Skeletal muscle satellite cell (primary cell): ENCODE measurements around the gene PPP1R12B.
"Not testable (repeated sequence)": the region's sequence is repeated elsewhere in the genome, so short reads cannot be mapped to it uniquely, and the experiment has no call there.

Source experiments
- H3K27me3 ChIP-seq: 2 replicates; pipeline ENCODE4 v1.7.0; 2013; ENCODE audit warnings: low read length; ENCODE audit not compliant: control insufficient read depth, insufficient read depth
- H3K36me3 ChIP-seq: 2 replicates; pipeline ENCODE4 v1.7.0; 2013; ENCODE audit warnings: mild to moderate bottlenecking, control low read depth, low read length; ENCODE audit not compliant: insufficient read depth
- H3K4me1 ChIP-seq: 2 replicates; pipeline ENCODE4 v1.7.0; 2013; ENCODE audit warnings: low read length; ENCODE audit not compliant: control insufficient read depth, insufficient read depth
- H3K4me2 ChIP-seq: 2 replicates; pipeline ENCODE4 v1.7.0; 2013; ENCODE audit warnings: mild to moderate bottlenecking, low read length
- H3K4me3 ChIP-seq: 2 replicates; pipeline ENCODE4 v1.7.0; 2013; ENCODE audit warnings: low read length
- H3K9ac ChIP-seq: 2 replicates; pipeline ENCODE4 v1.7.0; 2013; ENCODE audit warnings: mild to moderate bottlenecking, low read depth, low read length, moderate library complexity
- H3K9me3 ChIP-seq: replicated peaks from 2 replicates; pipeline ENCODE4 v1.7.0; 2013; ENCODE audit warnings: mild to moderate bottlenecking, control low read depth, low read length

PPP1R12B gene

GRCh38 chr1:202460143-202460495 lies 111.6 kb downstream of the PPP1R12B start:
- peaks cover 36% of the 10 kb centered on the region for H3K4me1 ChIP-seq
- peak overlapping the region; percentile 63 for H3K4me2 ChIP-seq
- not testable (repeated sequence) for H3K36me3 ChIP-seq, H3K27me3 ChIP-seq, H3K9me3 ChIP-seq
- peak overlapping the region; percentile 36 for H3K9ac ChIP-seq
- peak overlapping the region; percentile 37 for H3K4me3 ChIP-seq

GRCh38 chr1:202462342-202463076 lies 114.0 kb downstream of the PPP1R12B start:
- no peak overlapping the region for H3K4me2 ChIP-seq
- no peak overlapping the region for H3K4me3 ChIP-seq
- no peaks in the 10 kb centered on the region for H3K36me3 ChIP-seq
- no peak overlapping the region for H3K9ac ChIP-seq
- no peaks in the 10 kb centered on the region for H3K27me3 ChIP-seq
- H3K4me1 ChIP-seq, result peaks cover 23% of the 10 kb centered on the region
- H3K9me3 ChIP-seq, result no peaks in the 10 kb centered on the region

GRCh38 chr1:202464153-202464742 lies 115.7 kb downstream of the PPP1R12B start:
- not testable (repeated sequence) for H3K27me3 ChIP-seq, H3K4me2 ChIP-seq, H3K4me3 ChIP-seq, H3K9me3 ChIP-seq, H3K36me3 ChIP-seq, H3K9ac ChIP-seq
- peaks cover 16% of the 10 kb centered on the region for H3K4me1 ChIP-seq

- H3K4me3 ChIP-seq, H3K4me1 ChIP-seq, H3K4me2 ChIP-seq, H3K36me3 ChIP-seq, H3K9me3 ChIP-seq, H3K27me3 ChIP-seq, H3K9ac ChIP-seq: not testable (repeated sequence)
These were observed 117.3 kb downstream of the PPP1R12B start for GRCh38 chr1:202465644-202466270.

- H3K4me2 ChIP-seq, H3K4me1 ChIP-seq, H3K9ac ChIP-seq, H3K9me3 ChIP-seq, H3K4me3 ChIP-seq, H3K36me3 ChIP-seq, H3K27me3 ChIP-seq: not testable (repeated sequence)
These were observed 117.8 kb downstream of the PPP1R12B start for GRCh38 chr1:202466339-202466738.

GRCh38 chr1:202467381-202467780 lies 118.9 kb downstream of the PPP1R12B start:
- H3K36me3 ChIP-seq, H3K4me3 ChIP-seq, H3K9ac ChIP-seq, H3K27me3 ChIP-seq, H3K4me2 ChIP-seq, H3K9me3 ChIP-seq, H3K4me1 ChIP-seq: not testable (repeated sequence)

GRCh38 chr1:202468695-202469094 lies 120.2 kb downstream of the PPP1R12B start:
- not testable (repeated sequence) for H3K27me3 ChIP-seq, H3K4me2 ChIP-seq, H3K9me3 ChIP-seq, H3K4me3 ChIP-seq, H3K36me3 ChIP-seq, H3K4me1 ChIP-seq, H3K9ac ChIP-seq

- not testable (repeated sequence) for H3K4me1 ChIP-seq, H3K9me3 ChIP-seq
These were observed 120.6 kb downstream of the PPP1R12B start for GRCh38 chr1:202469123-202469522.

GRCh38 chr1:202471246-202471645 lies 122.7 kb downstream of the PPP1R12B start:
- Histone ChIP-seq H3K9ac (no peak overlapping the region), H3K9me3 (no peaks in the 10 kb centered on the region), H3K4me1 (no peaks in the 10 kb centered on the region), H3K36me3 (no peaks in the 10 kb centered on the region), H3K27me3 (no peaks in the 10 kb centered on the region), H3K4me2 (no peak overlapping the region), H3K4me3 (no peak overlapping the region)

More at GRCh38 chr1:202469123-202469522, 120.6 kb downstream of the PPP1R12B start:
- not testable (repeated sequence) for H3K9ac ChIP-seq, H3K36me3 ChIP-seq, H3K4me3 ChIP-seq, H3K27me3 ChIP-seq, H3K4me2 ChIP-seq

GRCh38 chr1:202472347-202473124 lies 124.0 kb downstream of the PPP1R12B start:
- not testable (repeated sequence) for H3K27me3 ChIP-seq, H3K9ac ChIP-seq, H3K4me2 ChIP-seq, H3K4me1 ChIP-seq, H3K36me3 ChIP-seq, H3K4me3 ChIP-seq, H3K9me3 ChIP-seq

- not testable (repeated sequence) for H3K27me3 ChIP-seq, H3K4me2 ChIP-seq, H3K4me1 ChIP-seq, H3K4me3 ChIP-seq, H3K9ac ChIP-seq, H3K36me3 ChIP-seq, H3K9me3 ChIP-seq
These were observed 125.0 kb downstream of the PPP1R12B start for GRCh38 chr1:202473266-202474045.
